NCI-H510A treated with DMSO at 0.1 percent for 48 hours (cell line): ENCODE data around the gene OLFML2A.

ENCODE experiments used
- DNase-seq: peaks from one replicate; lab custom pipeline; 2025; lab: John Stamatoyannopoulos, UW

OLFML2A gene

DNA sequence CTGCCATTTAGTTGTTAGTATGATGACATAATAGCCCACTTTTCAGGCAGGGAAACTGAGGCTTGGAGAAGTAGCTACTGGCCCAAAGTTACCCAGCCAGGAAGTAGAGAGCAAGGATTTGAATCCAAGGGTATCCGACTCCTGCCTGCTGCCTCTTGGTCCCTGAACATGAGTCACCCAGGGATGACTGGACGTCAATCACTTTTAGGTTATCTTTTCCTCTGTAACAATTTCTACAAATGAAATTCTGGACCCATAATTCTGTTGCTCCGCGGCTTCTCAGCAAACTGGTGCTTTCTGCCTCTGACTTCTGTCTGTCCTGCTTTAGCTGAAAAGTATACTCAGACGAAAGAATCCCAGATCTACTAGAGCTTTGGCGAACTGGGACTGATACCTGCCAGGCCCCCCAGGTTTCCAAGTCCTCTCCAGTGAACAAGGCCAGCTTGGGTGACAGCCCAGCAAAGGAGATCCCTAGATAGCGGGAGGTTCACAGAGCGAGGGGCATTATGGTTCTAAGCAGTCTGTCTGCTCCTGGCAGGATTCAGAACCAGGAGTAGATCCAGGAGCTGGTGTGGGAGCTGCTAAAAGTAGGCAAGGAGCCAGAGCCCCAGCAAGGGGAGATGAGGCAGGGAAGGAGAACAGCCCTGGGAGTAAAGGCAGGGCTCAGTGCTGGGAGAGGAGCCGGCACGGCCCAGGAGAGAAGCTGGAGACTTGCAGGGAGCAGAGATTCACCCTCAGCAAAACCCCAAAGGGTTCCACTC is 20.6 kb downstream of the OLFML2A start:
- DNase-seq: no peak

- no peak for DNase-seq
Observed at GRCh38 chr9:124799274-124800006, 22.5 kb downstream of the OLFML2A start.

DNA sequence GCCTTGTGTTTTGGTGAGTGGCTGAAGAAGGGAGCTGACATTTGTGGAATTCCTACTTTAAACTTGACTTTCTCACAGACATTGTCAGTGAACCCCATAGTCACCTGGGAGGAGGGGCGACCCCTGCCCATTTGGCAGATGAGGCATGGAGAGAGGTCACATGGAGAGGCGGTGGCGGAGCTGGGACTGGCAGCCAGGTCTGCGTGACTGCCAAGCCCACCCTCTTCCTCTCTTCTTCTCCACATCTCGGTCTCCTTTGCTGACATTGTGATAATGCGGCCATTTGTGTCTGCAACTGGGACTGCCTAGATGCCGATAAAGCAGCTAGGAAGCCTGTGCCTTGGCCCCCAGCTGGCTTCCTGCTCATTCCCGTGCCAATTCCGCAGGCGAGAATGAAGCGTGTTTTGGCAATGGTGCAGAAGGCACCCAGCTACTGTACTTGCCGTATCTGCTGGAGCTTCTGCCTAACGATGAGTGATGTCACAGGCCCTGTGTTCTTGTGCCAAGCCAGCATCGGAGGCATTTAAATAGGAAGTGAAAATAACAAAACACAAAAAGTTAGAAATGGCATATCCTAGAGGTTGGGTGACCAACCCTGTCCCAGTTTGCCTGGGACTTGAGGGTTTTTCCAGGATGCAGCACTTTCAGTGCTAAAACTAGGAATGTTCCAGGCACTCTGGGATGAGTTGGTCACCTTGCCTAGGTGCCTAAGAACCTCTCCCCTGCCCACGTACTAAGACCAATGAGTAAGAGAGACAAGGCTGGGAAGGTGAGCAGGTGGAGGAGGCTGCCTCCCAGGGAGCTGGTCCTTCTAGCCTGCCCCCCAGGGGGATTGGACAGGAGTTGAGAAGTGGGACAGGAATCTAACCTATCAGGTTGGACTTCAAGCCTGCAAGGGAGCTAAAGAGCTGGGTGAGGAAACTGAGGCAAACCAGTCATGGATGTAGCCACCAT is 23.6 kb downstream of the OLFML2A start:
- DNase-seq: no peak

DNA sequence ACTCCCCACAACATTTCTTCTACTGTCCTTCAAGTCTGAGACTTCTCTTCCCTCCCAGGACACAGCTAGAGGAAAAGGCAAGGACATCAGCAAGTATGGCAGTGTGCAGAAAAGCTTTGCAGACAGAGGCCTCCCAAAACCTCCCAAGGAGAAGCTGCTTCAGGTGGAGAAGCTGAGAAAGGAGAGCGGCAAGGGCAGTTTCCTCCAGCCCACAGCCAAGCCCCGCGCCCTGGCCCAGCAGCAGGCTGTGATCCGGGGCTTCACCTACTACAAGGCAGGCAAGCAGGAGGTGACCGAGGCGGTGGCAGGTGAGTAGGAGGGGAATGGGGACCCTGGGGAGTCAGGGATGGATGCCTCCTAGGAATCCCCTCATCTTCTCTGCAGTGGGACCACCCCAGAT is 24.4 kb downstream of the OLFML2A start:
- no peak for DNase-seq

DNA sequence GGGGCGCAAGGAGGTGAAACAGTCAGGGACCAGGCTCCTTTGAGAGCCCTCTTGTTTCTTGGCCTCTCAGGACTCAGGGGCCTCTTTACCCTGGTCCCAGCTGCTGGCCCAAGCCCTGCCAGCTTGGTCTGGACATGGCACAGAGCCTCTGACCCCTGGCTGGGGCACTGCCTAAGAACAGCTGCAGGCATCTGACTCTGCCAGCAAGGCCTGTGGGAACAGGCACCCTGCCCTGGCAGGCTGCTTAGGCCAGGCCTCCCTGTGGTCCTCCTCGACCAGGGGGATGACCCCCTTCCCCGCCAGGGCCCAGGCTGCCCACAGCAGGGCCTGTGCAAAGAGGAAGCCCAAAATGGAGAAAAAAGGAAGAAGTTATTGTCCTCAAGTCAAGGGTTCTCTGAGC is 25.5 kb downstream of the OLFML2A start:
- no peak for DNase-seq

GRCh38 chr9:124803911-124804310 is 27.0 kb downstream of the OLFML2A start:
- DNase-seq: no peak

DNA sequence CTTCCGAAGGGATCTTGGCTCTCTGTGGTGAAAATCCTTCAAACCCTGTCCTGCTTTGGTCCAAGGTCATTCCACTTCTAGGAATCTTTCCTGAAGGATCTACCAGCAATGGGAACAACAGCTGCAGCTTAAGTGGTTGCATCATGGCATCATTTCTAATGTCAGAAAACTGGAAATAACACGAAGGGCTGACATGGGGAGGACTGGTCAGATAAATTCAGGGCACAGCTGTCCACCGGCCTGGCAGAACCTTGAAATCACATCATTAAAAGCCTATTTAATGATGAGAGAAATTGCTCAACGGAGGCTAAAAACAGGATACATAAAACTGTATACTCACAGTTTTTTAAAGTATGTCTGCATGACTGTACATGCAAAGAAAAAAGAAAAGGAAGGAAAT is 28.3 kb downstream of the OLFML2A start:
- no peak for DNase-seq

DNA sequence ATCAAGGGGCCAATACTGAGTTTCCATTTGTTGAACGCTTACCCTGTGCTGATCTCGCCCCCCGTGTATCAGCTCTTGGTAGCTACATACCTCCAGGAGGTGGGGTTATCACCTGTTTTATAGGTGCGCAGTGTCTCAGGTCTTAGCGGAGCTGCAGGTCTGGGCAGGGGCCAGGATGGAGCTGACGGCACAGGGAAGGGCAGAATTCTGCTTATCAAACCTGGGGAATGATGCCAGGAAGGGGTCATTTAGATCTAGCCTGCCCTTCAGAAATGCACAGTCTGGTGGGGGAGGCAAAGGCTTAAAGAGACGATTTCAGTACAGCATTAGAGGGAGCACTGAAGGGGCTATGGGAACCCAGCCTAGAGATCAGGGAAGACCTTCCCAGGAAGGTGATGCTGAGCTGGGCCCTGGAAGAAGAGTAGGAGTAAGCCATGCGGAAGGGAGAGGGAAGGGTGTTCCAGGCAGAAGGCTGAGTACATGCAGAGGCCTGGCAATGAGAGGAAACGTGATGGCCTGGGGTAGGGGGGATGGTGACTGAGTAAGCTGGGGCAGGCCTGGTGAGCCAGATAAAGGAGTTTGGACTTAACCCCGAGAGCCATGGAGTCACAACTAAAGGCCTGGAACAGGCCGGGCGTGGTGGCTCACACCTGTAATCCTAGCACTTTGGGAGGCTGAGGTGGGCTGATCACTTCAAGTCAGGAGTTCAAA is 31.5 kb downstream of the OLFML2A start:
- no peak for DNase-seq

DNA sequence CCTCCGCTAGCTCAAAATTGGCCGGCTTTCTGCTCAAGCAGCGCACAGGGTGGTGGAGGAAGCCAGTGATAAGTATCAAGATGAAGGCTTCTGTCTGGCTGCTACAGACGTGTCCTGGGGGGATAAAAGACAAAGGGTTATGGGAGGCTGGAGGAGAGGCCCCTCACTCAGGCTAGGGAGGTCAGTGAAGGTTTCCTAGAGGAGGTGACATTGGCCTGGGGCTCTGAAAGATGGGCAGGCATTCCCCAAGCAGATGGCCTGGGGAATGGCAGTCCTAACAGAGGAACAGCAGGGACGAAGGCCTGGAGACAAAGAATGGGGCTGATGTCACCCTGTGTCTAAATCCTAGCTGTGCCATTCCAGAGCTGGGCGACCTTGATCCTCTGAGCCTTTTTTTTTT is 32.3 kb downstream of the OLFML2A start:
- no peak for DNase-seq

GRCh38 chr9:124809741-124810500 is 33.0 kb downstream of the OLFML2A start:
- DNase-seq: no peak

- DNase-seq: no peak
Observed at GRCh38 chr9:124810663-124811355, 33.9 kb downstream of the OLFML2A start.

DNA sequence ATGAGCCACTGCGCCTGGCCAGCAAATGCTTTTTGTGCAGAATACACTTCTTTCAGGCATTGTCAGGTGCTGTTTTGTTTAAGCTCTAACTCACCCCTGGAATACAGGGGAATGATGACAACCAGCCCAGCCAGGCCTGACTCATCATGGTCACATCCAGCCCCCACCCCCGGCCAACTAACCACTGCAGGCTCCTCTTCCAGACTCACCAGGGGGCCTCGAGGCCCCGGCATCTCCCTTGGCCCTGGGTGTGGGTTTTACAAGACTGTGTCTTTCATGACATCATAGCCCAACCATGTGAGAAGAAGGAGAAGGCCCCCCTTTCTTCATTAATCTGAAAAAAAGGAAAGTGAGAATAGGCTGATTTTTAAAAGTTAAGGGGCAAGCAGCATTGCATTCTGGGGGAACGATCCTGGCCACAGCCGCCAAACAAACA is 35.5 kb downstream of the OLFML2A start:
- DNase-seq: no peak

GRCh38 chr9:124813041-124813440 is 36.1 kb downstream of the OLFML2A start:
- DNase-seq: no peak

DNA sequence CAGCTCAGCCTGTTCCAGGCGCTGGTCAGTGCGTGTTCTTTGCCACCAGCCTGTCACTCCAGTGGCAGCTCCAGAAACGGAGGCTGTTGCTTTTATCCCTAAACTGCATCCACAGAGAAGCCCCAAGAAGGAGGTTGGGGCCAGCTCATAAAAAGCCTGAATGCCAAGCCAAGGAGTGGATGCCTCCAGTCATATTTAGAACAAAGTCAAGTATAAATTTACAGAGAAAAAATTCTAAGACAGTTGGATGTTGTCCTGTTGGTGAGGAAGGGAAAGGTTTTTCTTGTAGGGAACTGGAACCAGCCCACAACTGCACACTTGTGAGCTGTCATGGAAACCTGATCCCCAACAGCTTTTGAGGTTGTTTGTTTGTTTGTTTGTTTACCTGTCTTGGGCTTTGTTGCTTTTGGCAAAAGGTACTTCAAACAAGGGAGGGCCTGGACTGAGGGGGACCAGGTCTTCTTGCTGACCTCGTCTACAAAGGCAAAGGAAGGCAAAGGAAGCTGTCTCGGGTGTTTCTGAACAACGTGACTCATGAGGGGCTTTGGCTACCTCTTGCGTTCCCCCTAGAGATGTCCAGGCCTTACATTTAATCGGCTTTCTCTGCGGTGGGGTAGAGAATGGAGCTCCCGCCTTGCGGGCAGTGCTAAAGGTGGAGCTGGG is 36.7 kb downstream of the OLFML2A start:
- DNase-seq: no peak

GRCh38 chr9:124814164-124814535 is 37.2 kb downstream of the OLFML2A start:
- no peak for DNase-seq

DNA sequence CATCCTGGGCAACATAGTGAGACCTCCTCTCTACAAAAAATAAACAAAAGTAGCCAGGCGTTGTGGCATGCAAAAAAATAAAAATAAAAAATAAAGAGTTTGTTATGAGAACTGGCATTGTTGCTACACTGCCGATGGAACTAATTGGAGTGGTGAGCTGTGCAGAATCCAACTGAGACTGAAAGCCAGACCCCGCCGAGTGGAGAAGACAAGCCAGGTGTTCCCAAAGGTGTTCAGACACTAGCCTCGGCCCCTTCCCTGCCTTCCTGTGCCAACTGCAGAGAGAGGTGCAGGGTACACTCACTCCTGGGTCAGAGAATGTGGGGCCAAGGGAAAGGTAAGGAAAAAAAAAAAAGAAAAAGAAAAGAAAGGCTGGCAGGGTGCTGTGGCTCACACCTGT is 38.7 kb downstream of the OLFML2A start:
- DNase-seq: no peak

GRCh38 chr9:124818431-124819281 is 41.7 kb downstream of the OLFML2A start:
- DNase-seq: no peak

GRCh38 chr9:124820698-124821623 is 44.0 kb downstream of the OLFML2A start:
- DNase-seq: no peak
